Endothelial cell of umbilical vein (primary cell): ENCODE measurements around the gene CHCHD3.

Experiments used
- CTCF ChIP-seq, 2 donors: IDR thresholded peaks; 1 replicate in 1 of 2; 2 replicates in 1 of 2; pipeline ENCODE4 v1.5.1; 2011; ENCODE audit warnings: low read length in 2 of 2, mild to moderate bottlenecking in 2 of 2, moderate library complexity in 2 of 2, control low read depth in 1 of 2, inconsistent platforms in 1 of 2, low read depth in 1 of 2; ENCODE audit not compliant: insufficient read depth in 1 of 2; ENCODE audit errors: extremely low read depth in 1 of 2
- EZH2 ChIP-seq: IDR thresholded peaks from 2 replicates; pipeline ENCODE4 v1.6.1; 2012; ENCODE audit warnings: borderline replicate concordance, low read depth, mild to moderate bottlenecking, moderate library complexity, low read length, inconsistent platforms; ENCODE audit not compliant: severe bottlenecking
- GATA2 ChIP-seq: IDR thresholded peaks from 2 replicates; pipeline ENCODE4 v1.7.0; 2011; ENCODE audit warnings: low read depth, mild to moderate bottlenecking, moderate library complexity, mixed read lengths, low read length; ENCODE audit not compliant: insufficient read length, insufficient read depth
- MYC ChIP-seq: IDR thresholded peaks from one replicate; pipeline ENCODE4 v1.6.1; 2011; ENCODE audit warnings: mild to moderate bottlenecking, low read depth, low read length
- POLR2A ChIP-seq: IDR thresholded peaks from 2 replicates; pipeline ENCODE4 v1.6.1; 2012; ENCODE audit warnings: low read depth, mild to moderate bottlenecking, control low read depth, low read length

- TF ChIP-seq CTCF (IDR thresholded peaks at IDR 0.05; ENCODE audit: extremely low read depth in 1 of 2, insufficient read depth in 1 of 2, low read depth in 1 of 2, low read length in 2 of 2) (no peak), EZH2 (no peak), POLR2A (no peak), GATA2 (no peak), MYC (no peak)
These were observed 200.6 kb downstream of the CHCHD3 start for GRCh38 chr7:132881317-132881716.
